Activated T-cell treated with anti-CD3 and anti-CD28 coated beads, Interleukin-2, amount 50 U/mL, for 72 hours (primary cell): ENCODE measurements around the gene ERVMER34-1. TPM values are rescaled to one million over a fixed set of nuclear protein-coding genes. Genes with fewer than 3 reads are reported as not detected.

ENCODE experiments used
- ATAC-seq, 2 donors: fragments of 150-1000 bp; cut with Tn5 transposase; replicated peaks in 1 of 2; 2 replicates each; pipeline ENCODE4 v1.10.0; 2021; ENCODE audit warnings: moderate library complexity in 2 of 2, mild to moderate bottlenecking in 1 of 2
- DNase-seq, 2 donors: peaks; one replicate each; pipeline ENCODE4 v3.0.0; 2021 to 2022; ENCODE audit warnings: mixed read lengths in 1 of 2
- H3K27ac Mint-ChIP-seq: one replicate; pipeline ENCODE4 v1.8.0; 2022; ENCODE audit warnings: mild to moderate bottlenecking, moderate library complexity, mixed read lengths
- H3K27me3 Mint-ChIP-seq: one replicate; pipeline ENCODE4 v1.8.0; 2022; ENCODE audit warnings: low read depth, mixed read lengths
- H3K36me3 Mint-ChIP-seq, 2 donors: one replicate each; pipeline ENCODE4 v1.8.0; 2022; ENCODE audit warnings: mixed read lengths in 2 of 2, mild to moderate bottlenecking in 1 of 2; ENCODE audit not compliant: insufficient read depth in 2 of 2
- H3K4me1 Mint-ChIP-seq: one replicate; pipeline ENCODE4 v1.8.0; 2022; ENCODE audit warnings: low read depth, mixed read lengths
- H3K4me3 Mint-ChIP-seq, 2 donors: one replicate each; pipeline ENCODE4 v1.8.0; 2022; ENCODE audit warnings: mild to moderate bottlenecking in 2 of 2, mixed read lengths in 2 of 2, moderate library complexity in 2 of 2
- H3K9me3 Mint-ChIP-seq, 2 donors: one replicate each; pipeline ENCODE4 v1.8.0; 2022; ENCODE audit warnings: mixed read lengths in 2 of 2
- total RNA-seq, 2 donors: library from RNA; stranded (reverse); gene quantifications; one replicate each; pipeline ENCODE4 v1.2.3, GENCODE V29; 2022

Gene ERVMER34-1, protein sequence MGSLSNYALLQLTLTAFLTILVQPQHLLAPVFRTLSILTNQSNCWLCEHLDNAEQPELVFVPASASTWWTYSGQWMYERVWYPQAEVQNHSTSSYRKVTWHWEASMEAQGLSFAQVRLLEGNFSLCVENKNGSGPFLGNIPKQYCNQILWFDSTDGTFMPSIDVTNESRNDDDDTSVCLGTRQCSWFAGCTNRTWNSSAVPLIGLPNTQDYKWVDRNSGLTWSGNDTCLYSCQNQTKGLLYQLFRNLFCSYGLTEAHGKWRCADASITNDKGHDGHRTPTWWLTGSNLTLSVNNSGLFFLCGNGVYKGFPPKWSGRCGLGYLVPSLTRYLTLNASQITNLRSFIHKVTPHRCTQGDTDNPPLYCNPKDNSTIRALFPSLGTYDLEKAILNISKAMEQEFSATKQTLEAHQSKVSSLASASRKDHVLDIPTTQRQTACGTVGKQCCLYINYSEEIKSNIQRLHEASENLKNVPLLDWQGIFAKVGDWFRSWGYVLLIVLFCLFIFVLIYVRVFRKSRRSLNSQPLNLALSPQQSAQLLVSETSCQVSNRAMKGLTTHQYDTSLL
- total RNA-seq: under 1 TPM in 1 of 2 donors, not detected in 1; 0.09 TPM

GRCh38 chr4:52750819-52751486 lies at the start of gene ERVMER34-1:
Gene ERVMER34-1, minus strand, starts transcription at chr4:52751425. Its CDS starts 5,905 bp downstream, at chr4:52745520.
- Mint-ChIP-seq H3K4me1 (peaks cover 5% of the 10 kb centered on the region), H3K27ac (no peak within 1 kb of the TSS), H3K27me3 (peaks cover 66% of the 10 kb centered on the region), H3K9me3 (no peaks in the 10 kb centered on the region), H3K4me3 (peak within 1 kb of the TSS; percentile 70 to 82), H3K36me3 (peaks cover 2 to 3% of the 10 kb centered on the region in 2 donors)
- ATAC-seq: peak; percentile 44 to 60
- peak; percentile 2 to 11 for DNase-seq

GRCh38 chr4:52799813-52800212 lies 48.6 kb upstream of the ERVMER34-1 start:
- Mint-ChIP-seq H3K27ac (no peak overlapping the region), H3K27me3 (peaks cover 11% of the 10 kb centered on the region), H3K4me3 (no peak overlapping the region), H3K36me3 (peaks cover under 1 to 1% of the 10 kb centered on the region in 2 donors), H3K4me1 (no peaks in the 10 kb centered on the region), H3K9me3 (peaks cover 2 to 6% of the 10 kb centered on the region in 2 donors)
- ATAC-seq: no peak
- DNase-seq: no peak

DNA sequence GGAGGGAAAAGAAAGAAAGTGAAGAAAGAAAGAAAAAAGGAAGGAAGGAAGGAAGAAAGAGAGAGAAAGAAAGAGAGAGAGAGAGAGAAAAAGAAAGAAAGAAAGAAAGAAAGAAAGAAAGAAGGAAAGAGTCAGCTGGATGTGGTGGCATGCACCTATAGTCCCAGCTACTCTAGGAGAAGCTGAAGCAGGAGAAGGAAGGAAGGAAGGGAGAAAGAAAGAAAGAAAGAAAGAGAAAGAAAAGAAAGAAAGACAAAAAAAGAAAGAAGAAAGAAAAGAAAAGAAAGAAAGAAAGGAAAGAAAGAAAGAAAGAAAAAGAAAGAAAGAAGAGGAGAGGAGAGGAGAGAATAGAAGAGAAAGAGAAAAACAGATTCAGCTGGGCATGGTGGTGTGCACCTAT lies 44.3 kb upstream of the ERVMER34-1 start:
- Mint-ChIP-seq H3K27ac (no peak overlapping the region), H3K4me3 (no peak overlapping the region), H3K4me1 (no peaks in the 10 kb centered on the region), H3K36me3 (peaks cover 0 to 1% of the 10 kb centered on the region in 2 donors), H3K27me3 (peaks cover 6% of the 10 kb centered on the region), H3K9me3 (no peaks in the 10 kb centered on the region)
- no peak for ATAC-seq
- no peak for DNase-seq

DNA sequence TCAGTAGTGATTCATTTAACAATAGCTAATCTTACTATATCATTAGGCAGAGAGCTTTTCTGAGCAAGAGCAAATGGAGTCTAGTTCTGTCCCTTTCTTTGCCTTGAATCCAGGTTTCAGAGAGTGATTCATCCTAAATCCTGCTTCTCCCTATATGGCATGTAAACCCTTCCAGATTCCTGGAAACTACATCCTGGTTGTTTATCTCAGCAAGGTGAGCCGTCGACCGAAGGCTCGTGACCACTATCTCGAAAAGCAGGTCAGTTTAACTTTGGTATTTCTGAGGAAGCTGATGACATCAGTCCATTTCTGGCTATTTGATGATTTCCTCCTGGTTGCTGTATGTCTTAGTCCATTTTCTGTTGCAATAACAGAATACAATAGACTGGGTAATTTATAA lies 40.7 kb upstream of the ERVMER34-1 start:
- no peaks in the 10 kb centered on the region for H3K9me3 Mint-ChIP-seq
- no peak overlapping the region for H3K4me3 Mint-ChIP-seq
- ATAC-seq: no peak
- H3K27ac Mint-ChIP-seq: no peak overlapping the region
- no peaks in the 10 kb centered on the region for H3K4me1 Mint-ChIP-seq
- no peak for DNase-seq
- H3K36me3 Mint-ChIP-seq: peaks cover 0 to 1% of the 10 kb centered on the region in 2 donors
- H3K27me3 Mint-ChIP-seq: peaks cover 12% of the 10 kb centered on the region

DNA sequence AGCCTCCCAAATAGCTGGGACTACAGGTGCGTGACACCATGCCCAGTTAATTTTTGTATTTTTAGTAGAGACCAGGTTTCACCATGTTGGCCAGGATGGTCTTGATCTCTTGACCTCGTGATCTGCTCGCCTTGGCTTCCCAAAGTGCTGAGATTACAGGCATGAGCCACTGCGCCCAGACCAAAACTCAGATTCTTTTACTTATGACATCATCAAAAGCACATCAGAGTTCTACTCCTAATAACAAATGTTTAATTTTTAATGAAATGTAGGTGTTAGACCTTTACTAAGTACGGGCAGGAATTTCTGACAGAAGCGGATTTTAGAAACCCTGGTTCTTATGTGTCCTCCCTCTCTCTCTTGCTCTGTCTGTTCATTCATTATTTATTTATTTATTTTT lies 38.5 kb upstream of the ERVMER34-1 start:
- H3K4me1 Mint-ChIP-seq: no peaks in the 10 kb centered on the region
- DNase-seq (no peak), ATAC-seq (no peak)
- peaks cover 12% of the 10 kb centered on the region for H3K27me3 Mint-ChIP-seq
- no peaks in the 10 kb centered on the region for H3K36me3 Mint-ChIP-seq
- H3K4me3 Mint-ChIP-seq: no peak overlapping the region
- no peak overlapping the region for H3K27ac Mint-ChIP-seq
- no peaks in the 10 kb centered on the region for H3K9me3 Mint-ChIP-seq

GRCh38 chr4:52788806-52789205 lies 37.6 kb upstream of the ERVMER34-1 start:
- no peaks in the 10 kb centered on the region for H3K36me3 Mint-ChIP-seq
- H3K4me3 Mint-ChIP-seq: no peak overlapping the region
- H3K9me3 Mint-ChIP-seq: no peaks in the 10 kb centered on the region
- H3K27ac Mint-ChIP-seq: no peak overlapping the region
- DNase-seq (no peak), ATAC-seq (no peak)
- H3K27me3 Mint-ChIP-seq: peaks cover 12% of the 10 kb centered on the region
- no peaks in the 10 kb centered on the region for H3K4me1 Mint-ChIP-seq

- no peak for ATAC-seq
- no peak overlapping the region for H3K4me3 Mint-ChIP-seq
- no peaks in the 10 kb centered on the region for H3K27me3 Mint-ChIP-seq
- DNase-seq: no peak
- H3K27ac Mint-ChIP-seq: no peak overlapping the region
- H3K9me3 Mint-ChIP-seq: peaks cover 0 to 2% of the 10 kb centered on the region in 2 donors
- peaks cover 0 to 1% of the 10 kb centered on the region in 2 donors for H3K36me3 Mint-ChIP-seq
- H3K4me1 Mint-ChIP-seq: no peaks in the 10 kb centered on the region
Measured at GRCh38 chr4:52783069-52783468, 31.8 kb upstream of the ERVMER34-1 start.

DNA sequence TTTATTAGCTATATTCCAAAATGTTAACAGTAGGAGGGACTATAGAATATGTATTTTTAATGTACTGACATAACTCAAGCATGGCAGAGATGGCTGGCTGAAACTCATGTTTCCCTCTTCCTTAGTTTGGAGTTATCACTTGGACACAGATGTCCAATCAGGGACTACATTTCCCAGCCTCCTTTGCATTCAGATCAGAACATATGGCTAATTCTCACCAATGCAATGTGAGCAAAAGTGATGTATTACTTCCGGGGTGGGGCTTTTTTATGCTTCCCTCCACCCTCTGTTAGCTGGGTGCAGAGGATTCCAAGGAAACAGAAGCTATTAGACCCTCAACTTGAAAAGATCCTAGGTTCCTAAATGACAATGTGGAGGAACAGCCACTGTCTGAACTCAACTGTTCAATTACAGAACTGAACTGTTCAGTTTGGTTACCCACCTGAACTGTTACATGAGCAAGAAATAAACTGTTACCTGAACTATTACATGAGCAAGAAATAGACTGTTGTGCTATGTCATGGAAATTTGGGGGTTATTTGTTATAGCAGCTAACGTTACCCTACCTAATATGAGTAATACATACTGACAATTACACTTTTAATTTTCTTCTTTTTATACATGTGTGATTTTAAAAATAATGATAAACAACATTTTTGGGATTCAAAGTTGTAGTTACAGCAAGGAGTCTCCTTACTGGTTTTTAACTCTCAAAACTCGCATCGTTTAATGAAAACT lies 29.6 kb upstream of the ERVMER34-1 start:
- Mint-ChIP-seq H3K27me3 (no peaks in the 10 kb centered on the region), H3K4me3 (no peak overlapping the region), H3K36me3 (peaks cover 0 to 1% of the 10 kb centered on the region in 2 donors), H3K9me3 (peaks cover 0 to 2% of the 10 kb centered on the region in 2 donors), H3K27ac (no peak overlapping the region), H3K4me1 (no peaks in the 10 kb centered on the region)
- DNase-seq: no peak
- ATAC-seq: no peak

DNA sequence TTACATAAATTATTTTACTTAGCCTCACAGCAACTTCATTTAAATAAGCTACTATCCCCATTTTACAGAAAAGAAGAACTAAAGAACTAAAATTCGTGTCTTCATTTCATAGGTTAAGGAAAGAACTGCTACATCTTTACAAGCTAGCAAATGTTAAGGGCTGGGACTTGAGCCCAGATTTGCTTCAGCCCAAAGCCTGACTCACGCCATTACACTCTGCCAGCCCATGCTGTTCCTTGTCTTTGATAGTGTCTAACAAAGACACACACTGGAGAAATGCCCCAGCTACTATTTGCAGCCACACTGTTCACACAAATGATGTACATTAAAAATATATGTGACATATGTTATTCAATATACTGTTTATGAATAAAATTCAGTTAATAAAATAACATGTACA lies 29.0 kb upstream of the ERVMER34-1 start:
- Mint-ChIP-seq H3K9me3 (peaks cover 0 to 2% of the 10 kb centered on the region in 2 donors), H3K27me3 (no peaks in the 10 kb centered on the region), H3K4me1 (no peaks in the 10 kb centered on the region), H3K4me3 (no peak overlapping the region), H3K36me3 (peaks cover 0 to 1% of the 10 kb centered on the region in 2 donors), H3K27ac (no peak overlapping the region)
- no peak for DNase-seq
- ATAC-seq: no peak

DNA sequence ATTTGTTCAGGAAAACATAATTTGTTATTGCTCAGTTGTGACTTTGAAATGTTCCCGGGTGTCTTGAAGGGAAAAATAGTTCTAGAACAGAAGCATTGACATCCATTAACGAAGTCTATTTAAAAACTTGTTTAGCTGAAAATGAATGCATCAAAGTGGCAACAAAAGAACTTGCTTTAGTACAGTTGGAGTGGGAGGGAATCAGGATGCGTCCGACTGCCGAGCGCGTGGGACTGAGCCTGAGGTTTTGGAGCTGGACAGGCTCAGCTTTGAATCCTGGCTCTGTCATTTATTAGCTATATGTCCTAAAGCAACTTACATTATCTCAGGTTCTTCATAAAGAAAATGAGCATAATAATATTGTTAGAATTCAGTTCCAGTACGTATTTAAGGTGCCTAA lies 9.0 kb upstream of the ERVMER34-1 start:
- Mint-ChIP-seq H3K27me3 (peaks cover 10% of the 10 kb centered on the region), H3K27ac (no peak overlapping the region), H3K9me3 (no peaks in the 10 kb centered on the region), H3K36me3 (no peaks in the 10 kb centered on the region), H3K4me3 (no peak overlapping the region), H3K4me1 (no peaks in the 10 kb centered on the region)
- DNase-seq: no peak
- ATAC-seq: no peak

DNA sequence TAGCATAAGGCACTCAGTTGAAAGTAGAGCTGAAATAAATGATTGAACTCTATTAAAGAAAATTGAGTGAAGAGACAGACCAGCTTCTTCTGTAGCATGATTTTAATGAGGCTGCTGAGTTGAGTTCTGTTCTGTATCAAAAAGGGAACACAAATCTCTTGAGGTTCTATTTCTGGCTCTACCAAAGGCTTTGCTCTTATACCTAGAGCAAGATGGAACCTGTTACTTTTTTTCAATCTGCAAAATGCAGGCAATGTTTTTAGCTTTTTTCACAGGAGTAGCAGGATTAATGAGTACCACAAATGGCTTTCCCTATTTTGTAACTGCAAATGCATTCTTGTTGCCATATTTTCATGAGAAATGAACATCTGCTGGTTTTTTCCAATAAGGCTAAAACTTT lies 4.2 kb upstream of the ERVMER34-1 start:
- peaks cover 2 to 3% of the 10 kb centered on the region in 2 donors for H3K36me3 Mint-ChIP-seq
- ATAC-seq: no peak
- no peak overlapping the region for H3K4me3 Mint-ChIP-seq
- H3K9me3 Mint-ChIP-seq: no peaks in the 10 kb centered on the region
- peaks cover 55% of the 10 kb centered on the region for H3K27me3 Mint-ChIP-seq
- peaks cover 5% of the 10 kb centered on the region for H3K4me1 Mint-ChIP-seq
- no peak for DNase-seq
- H3K27ac Mint-ChIP-seq: no peak overlapping the region

DNA sequence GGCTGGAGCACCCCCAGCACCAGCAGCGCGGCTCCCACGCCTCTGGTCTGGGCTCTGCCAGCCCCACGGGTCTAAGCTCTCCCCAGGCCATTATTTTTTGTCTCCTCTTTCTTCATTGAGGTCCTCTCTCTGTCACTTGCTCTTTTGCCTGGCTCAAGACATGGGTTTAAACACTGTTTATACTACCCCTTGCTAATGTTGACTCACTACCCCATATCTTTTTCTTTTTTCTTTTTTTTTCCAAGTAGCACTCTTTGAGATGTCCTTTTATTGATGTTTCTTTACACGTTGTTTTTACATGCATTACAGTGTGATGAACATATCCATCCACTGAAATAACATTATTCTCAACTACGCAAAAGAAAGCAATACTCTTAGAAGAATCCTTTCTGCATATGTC lies 1.7 kb upstream of the ERVMER34-1 start:
- Mint-ChIP-seq H3K36me3 (peaks cover 2 to 3% of the 10 kb centered on the region in 2 donors), H3K9me3 (no peaks in the 10 kb centered on the region), H3K27ac (no peak overlapping the region), H3K4me3 (peak overlapping the region in 1 of 2 donors; percentile 13), H3K4me1 (peaks cover 5% of the 10 kb centered on the region), H3K27me3 (peaks cover 61% of the 10 kb centered on the region)
- DNase-seq (no peak), ATAC-seq (no peak)
